WTC11 (cell line): ENCODE data around the gene RBM28. TPM values are rescaled to one million over a fixed set of nuclear protein-coding genes. Genes with fewer than 3 reads are reported as not detected.

Experiments
- ATF1 ChIP-seq: sonication (generic); formaldehyde crosslinking; IDR thresholded peaks from 2 replicates; pipeline ENCODE4 v1.8.1; 2023; ENCODE audit warnings: mild to moderate bottlenecking, moderate library complexity, missing genetic modification reagents
- ATF3 ChIP-seq: sonication (generic); formaldehyde crosslinking; conservative IDR thresholded peaks from 2 replicates; pipeline ENCODE4 v1.8.1; 2022; ENCODE audit warnings: mild to moderate bottlenecking, missing genetic modification reagents
- ATF6 ChIP-seq: sonication (generic); formaldehyde crosslinking; IDR thresholded peaks from 2 replicates; pipeline ENCODE4 v1.8.1; 2023; ENCODE audit warnings: mild to moderate bottlenecking, missing genetic modification reagents
- CDX4 ChIP-seq: fragments of 250-450 bp; sonication (Bioruptor Pico); IDR thresholded peaks from 2 replicates; pipeline ENCODE4 v1.9.0; 2021; ENCODE audit warnings: moderate library complexity, mild to moderate bottlenecking, inconsistent platforms, borderline replicate concordance
- CREB1 ChIP-seq: sonication (generic); formaldehyde crosslinking; IDR thresholded peaks from 2 replicates; pipeline ENCODE4 v1.8.0; 2023; ENCODE audit warnings: mild to moderate bottlenecking, missing genetic modification reagents
- CTCF ChIP-seq: fragments of 200-600 bp; IDR thresholded peaks from 2 replicates; pipeline ENCODE4 v1.8.0; 2022; ENCODE audit warnings: antibody characterized with exemption
- E2F1 ChIP-seq: sonication (generic); formaldehyde crosslinking; IDR thresholded peaks from 2 replicates; pipeline ENCODE4 v1.8.0; 2022; ENCODE audit warnings: mild to moderate bottlenecking, missing genetic modification reagents
- E2F4 ChIP-seq: sonication (generic); formaldehyde crosslinking; IDR thresholded peaks from 2 replicates; pipeline ENCODE4 v1.8.1; 2022; ENCODE audit warnings: low read depth, mild to moderate bottlenecking, moderate library complexity, missing genetic modification reagents, borderline replicate concordance
- E2F5 ChIP-seq: sonication (generic); formaldehyde crosslinking; IDR thresholded peaks from 2 replicates; pipeline ENCODE4 v1.8.1; 2022; ENCODE audit warnings: mild to moderate bottlenecking, moderate library complexity, missing genetic modification reagents
- ESRRA ChIP-seq: sonication (generic); formaldehyde crosslinking; IDR thresholded peaks from 2 replicates; pipeline ENCODE4 v1.8.1; 2022; ENCODE audit warnings: mild to moderate bottlenecking, missing genetic modification reagents, borderline replicate concordance
- ETV6 ChIP-seq: sonication (generic); formaldehyde crosslinking; IDR thresholded peaks from 2 replicates; pipeline ENCODE4 v1.8.1; 2022; ENCODE audit warnings: mild to moderate bottlenecking, missing genetic modification reagents
- FOXP1 ChIP-seq: sonication (generic); formaldehyde crosslinking; IDR thresholded peaks from 2 replicates; pipeline ENCODE4 v1.8.0; 2022; ENCODE audit warnings: missing genetic modification reagents, mild to moderate bottlenecking, moderate library complexity, borderline replicate concordance
- GRHL2 ChIP-seq: fragments of 250-450 bp; sonication (Bioruptor Pico); IDR thresholded peaks from 2 replicates; pipeline ENCODE4 v1.8.0; 2022; ENCODE audit warnings: mild to moderate bottlenecking, moderate library complexity; ENCODE audit not compliant: insufficient replicate concordance, severe bottlenecking
- HMGA2 ChIP-seq: fragments of 250-450 bp; sonication (Bioruptor Pico); IDR thresholded peaks from 2 replicates; pipeline ENCODE4 v1.4.0; 2021; ENCODE audit warnings: mild to moderate bottlenecking, moderate library complexity
- IRF2 ChIP-seq: sonication (generic); formaldehyde crosslinking; IDR thresholded peaks from 2 replicates; pipeline ENCODE4 v1.8.0; 2022; ENCODE audit warnings: low read depth, missing genetic modification reagents, borderline replicate concordance
- NFE2L1 ChIP-seq: sonication (generic); formaldehyde crosslinking; IDR thresholded peaks from 2 replicates; pipeline ENCODE4 v1.8.1; 2023; ENCODE audit warnings: missing genetic modification reagents
- SOX15 ChIP-seq: fragments of 250-450 bp; sonication (Bioruptor Pico); IDR thresholded peaks from 2 replicates; pipeline ENCODE4 v1.9.0; 2021; ENCODE audit warnings: mild to moderate bottlenecking
- STAT6 ChIP-seq: sonication (generic); formaldehyde crosslinking; conservative IDR thresholded peaks from 2 replicates; pipeline ENCODE4 v1.8.1; 2023; ENCODE audit warnings: mild to moderate bottlenecking, low read depth, missing genetic modification reagents, moderate library complexity
- TCF7 ChIP-seq: sonication (generic); formaldehyde crosslinking; IDR thresholded peaks from 2 replicates; pipeline ENCODE4 v1.8.0; 2022; ENCODE audit warnings: mild to moderate bottlenecking, low read depth, missing genetic modification reagents, moderate library complexity
- TEAD1 ChIP-seq: sonication (generic); formaldehyde crosslinking; IDR thresholded peaks from 2 replicates; pipeline ENCODE4 v1.8.0; 2022; ENCODE audit warnings: mild to moderate bottlenecking, missing genetic modification reagents
- USF1 ChIP-seq: sonication (generic); formaldehyde crosslinking; IDR thresholded peaks from 2 replicates; pipeline ENCODE4 v1.8.0; 2022; ENCODE audit warnings: mild to moderate bottlenecking, missing genetic modification reagents
- ZBTB43 ChIP-seq: sonication (generic); formaldehyde crosslinking; IDR thresholded peaks from 2 replicates; pipeline ENCODE4 v1.8.1; 2023; ENCODE audit warnings: mild to moderate bottlenecking, missing genetic modification reagents
- total RNA-seq: library from RNA; stranded (reverse); gene quantifications from 3 replicates; pipeline ENCODE4 v1.2.3, GENCODE V29; 2021

The RBM28 gene
- total RNA-seq, 1 experiment from 2014 or later: 66.1 TPM

GRCh38 chr7:128343554-128344430 is at the start of gene RBM28 (continued):
- no peak for TF ChIP-seq ATF3
- TF ChIP-seq NFE2L1 (CRISPR knock-in tag): peak; percentile 82
- TF ChIP-seq ETV6 (CRISPR knock-in tag): peak; percentile 83
- no peak for TF ChIP-seq STAT6 (CRISPR knock-in tag)
- TF ChIP-seq GRHL2 (CRISPR knock-in tag): no peak
- TF ChIP-seq E2F1 (CRISPR knock-in tag): 0 out of 2 replicates have a peak, but pooled peaks have one; percentile 73
- peak; percentile 59; the same call in 1 of the 2 replicates for TF ChIP-seq IRF2 (CRISPR knock-in tag)
- TF ChIP-seq ESRRA (CRISPR knock-in tag): 0 out of 2 replicates have a peak, but pooled peaks have one; percentile 39
- 0 out of 2 replicates have a peak, but pooled peaks have one; percentile 63 for TF ChIP-seq ZBTB43 (CRISPR knock-in tag)
- no peak for TF ChIP-seq CTCF
- 0 out of 2 replicates have a peak, but pooled peaks have one; percentile 35 for TF ChIP-seq TCF7 (CRISPR knock-in tag)
- TF ChIP-seq ATF6 (CRISPR knock-in tag): no peak
- TF ChIP-seq CREB1: no peak
- peak; percentile 66; the same call in 1 of the 2 replicates for TF ChIP-seq USF1
- TF ChIP-seq CDX4: no peak
- TF ChIP-seq HMGA2 (CRISPR knock-in tag): no peak
- no peak for TF ChIP-seq E2F5 (CRISPR knock-in tag)
- no peak for TF ChIP-seq SOX15
- peak; percentile 90; the same call in 1 of the 2 replicates for TF ChIP-seq FOXP1 (CRISPR knock-in tag)
- no peak for TF ChIP-seq ATF1
- TF ChIP-seq E2F4 (CRISPR knock-in tag): peak; percentile 54; the same call in 1 of the 2 replicates
- peak; percentile 90 for TF ChIP-seq TEAD1 (CRISPR knock-in tag)
